Measurements from ENCODE around the gene COL18A1.
"Not testable (repeated sequence)": the region's sequence is repeated elsewhere in the genome, so short reads cannot be mapped to it uniquely, and the experiment has no call there.

Gene COL18A1

DNA sequence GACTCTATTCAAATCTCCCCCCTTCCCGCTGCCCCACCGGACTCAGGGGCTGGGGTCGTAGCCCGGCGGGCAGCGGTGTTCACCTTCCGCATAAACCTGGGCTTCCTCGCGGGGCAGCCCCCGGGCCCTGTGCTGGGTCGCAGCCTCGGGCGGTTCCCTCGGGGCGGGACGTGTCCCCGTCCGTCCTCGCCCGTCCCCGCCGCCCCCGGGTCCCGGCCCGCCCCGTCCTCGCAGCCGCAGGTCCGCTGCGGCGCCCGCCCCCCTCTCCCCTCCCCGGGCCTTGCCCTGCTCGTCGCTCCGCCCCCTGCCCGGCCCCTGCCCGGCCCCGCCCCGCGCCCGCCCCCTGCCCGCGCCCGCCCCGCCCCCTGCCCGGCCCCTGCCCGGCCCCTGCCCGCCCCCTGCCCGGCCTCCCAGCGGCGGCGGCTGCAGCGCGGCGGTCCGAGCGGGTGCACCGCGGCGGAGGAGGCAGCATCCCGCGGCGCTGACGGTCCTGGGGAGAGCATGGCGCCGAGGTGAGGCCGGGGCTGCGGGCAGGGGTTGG is at the start of gene COL18A1:
Gene COL18A1 (plus strand): TSS at position 436 of the 541 bp plus-strand sequence. CDS start 66 bp downstream, at position 502.
- no peak for DNase-seq (ENCODE audit: low read depth)

DNA sequence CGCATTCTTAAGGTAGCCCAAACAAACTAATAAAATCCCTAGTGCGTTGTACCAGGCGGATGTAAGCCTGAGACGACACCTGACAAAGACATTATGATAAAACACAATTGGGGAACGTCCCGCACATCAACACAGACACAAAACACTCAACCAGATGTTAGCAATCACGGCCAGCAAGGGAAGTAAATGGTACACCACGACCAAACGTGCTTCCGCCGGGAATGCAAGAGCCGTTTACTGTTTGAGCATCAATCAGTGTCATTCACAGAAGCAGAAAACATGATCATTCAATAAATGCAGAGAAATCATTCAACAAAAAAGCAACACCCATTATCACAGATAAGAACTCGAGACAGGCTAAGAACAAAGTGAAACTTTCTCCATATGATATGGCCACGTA is 49.4 kb upstream of the COL18A1 start:
- DNase-seq (ENCODE audit: low read depth) = no peak

DNA sequence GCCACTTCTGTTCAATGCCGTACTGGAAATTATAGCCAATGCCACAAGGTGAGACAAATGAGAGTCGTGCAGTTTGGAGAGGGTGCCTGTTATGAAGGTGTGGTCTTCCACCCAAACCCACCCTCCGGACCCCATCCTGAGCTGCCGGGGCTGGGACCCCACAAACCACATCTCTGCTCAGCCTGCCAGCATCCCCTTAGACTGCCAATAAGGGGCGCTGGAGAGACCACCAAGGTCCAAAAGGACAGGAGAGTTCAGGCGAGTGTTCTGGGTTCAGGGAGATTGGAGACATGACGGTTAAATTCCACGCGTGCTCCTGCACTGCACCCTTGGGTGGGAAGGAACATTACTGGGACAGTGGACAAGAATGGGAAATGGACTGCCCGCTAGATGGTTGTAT is 48.7 kb upstream of the COL18A1 start:
- DNase-seq (ENCODE audit: low read depth) = no peak

DNA sequence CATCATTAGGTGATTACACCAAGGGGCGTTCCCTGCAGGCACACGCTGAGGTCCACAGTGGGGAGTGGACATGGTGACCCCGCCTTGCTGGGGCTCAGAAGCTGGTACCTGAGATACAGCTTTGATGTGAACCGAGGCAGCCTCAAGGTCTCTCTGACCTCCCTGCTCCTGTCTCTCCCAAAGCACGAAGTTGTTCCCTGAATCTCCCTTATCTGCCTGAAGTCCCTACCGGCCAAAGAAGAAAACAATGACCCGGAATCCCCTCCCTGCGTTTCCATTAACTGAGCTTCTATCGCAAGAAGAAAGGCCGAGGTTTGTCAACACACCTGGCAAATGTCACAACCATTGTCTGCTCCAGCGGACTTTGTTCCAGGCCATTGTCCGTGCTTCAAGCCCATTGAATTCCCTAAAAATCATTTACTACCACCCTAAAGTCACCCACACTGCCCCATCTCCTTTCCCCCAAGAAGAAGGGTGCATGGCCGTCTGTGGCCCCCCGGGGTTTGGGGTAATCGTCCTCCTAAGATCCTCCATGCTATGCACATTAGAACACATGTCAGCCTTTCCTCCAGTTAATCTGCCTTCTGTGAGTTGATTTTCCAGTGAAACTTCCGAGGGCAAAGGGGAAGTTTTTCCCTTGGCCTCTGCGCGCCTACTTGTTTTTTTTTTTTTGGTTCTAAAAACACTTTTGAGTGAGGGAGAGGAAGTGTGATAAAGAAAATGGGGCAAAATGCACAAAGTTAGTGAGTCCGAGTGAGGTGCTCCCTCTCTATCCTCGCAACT is 48.1 kb upstream of the COL18A1 start:
- no peak for DNase-seq (ENCODE audit: low read depth)

DNA sequence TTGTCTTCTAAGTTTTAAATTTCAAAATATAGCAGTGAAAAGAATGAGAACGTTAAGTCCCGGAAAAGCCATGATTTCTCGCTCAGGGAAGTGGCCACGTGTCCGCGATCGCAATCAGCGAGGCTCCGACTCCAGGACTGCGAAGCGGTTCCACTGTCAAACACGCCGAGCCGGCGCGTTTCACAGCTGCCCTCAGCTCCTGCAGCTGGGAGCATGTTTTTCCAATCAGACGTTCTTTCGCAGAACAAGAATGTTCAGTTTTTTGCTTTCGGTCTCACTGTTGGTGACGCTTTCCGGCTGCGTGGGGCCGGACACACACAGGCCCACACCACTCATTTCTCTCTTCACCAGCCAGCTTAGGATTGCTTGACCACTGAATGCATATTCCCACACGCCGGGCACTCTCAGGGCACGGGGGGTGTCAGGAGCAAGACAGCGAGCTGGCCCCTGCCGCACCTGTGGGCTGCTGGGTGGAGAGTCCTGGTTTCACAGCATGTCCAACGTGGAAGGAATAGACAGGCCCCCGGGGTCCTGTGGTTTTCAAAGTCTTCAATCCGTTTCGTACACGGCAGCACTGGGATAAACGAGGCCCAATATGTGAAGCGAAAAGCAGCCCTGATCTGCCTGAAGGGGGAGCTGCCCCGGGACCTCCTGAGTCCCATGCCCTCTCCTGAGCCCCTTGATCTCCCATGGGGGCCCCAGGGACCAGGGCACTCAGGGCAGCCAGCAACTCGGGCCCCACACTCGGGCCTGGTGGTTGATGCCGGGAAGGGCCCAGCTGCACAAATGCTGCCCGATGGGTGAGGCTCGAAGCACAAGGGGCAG is 47.3 kb upstream of the COL18A1 start:
- DNase-seq (ENCODE audit: low read depth) = no peak

DNA sequence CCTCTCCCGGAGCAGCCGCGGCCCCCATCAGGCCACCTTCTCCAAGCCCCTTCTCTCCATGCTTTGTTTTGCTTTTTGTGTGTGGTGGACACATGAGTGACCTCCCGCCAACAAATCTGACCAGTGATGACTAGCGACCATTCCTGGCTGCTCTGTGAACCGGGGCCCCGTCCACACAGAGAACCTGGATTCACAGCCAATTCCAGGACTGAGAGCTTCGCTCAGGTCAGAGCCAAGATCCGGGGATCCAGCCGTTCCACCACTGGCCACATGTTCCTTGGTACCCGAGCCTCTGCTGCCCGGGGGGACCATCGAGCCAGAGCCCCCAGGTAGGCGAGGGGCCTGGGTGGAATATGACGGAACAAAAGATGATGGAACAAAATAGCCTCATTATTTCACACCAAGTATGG is 46.7 kb upstream of the COL18A1 start:
- DNase-seq (ENCODE audit: low read depth) = no peak

DNA sequence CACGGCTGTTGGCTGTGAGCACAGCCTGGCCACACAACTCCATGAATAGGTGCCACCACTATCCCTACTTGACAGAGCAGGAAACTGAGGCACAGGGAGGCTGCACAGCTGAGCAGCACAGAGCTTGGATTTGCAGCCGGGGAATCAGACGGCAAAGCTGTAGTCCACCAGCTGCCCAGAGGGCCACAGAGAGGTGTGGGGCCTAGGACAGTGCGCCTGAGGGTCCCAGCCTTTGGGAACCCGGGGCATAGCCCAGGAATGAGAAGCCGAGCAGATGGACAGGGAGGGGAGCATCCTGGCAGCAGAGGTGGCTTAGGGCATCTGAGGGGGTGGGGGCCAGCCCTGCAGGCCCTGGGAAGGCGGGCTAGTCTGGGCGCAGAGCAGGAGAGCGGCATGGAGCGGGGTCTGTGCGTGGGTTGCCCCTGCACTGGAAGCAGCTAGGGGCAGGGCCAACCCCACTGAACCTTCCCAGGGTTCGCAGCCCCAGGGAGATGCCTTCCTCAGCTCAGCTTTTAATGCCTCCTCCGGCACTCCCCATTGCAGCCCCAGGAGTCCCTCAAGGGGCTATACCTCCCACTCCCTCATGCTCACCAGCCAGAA is 46.2 kb upstream of the COL18A1 start:
- DNase-seq (ENCODE audit: low read depth) = no peak

DNA sequence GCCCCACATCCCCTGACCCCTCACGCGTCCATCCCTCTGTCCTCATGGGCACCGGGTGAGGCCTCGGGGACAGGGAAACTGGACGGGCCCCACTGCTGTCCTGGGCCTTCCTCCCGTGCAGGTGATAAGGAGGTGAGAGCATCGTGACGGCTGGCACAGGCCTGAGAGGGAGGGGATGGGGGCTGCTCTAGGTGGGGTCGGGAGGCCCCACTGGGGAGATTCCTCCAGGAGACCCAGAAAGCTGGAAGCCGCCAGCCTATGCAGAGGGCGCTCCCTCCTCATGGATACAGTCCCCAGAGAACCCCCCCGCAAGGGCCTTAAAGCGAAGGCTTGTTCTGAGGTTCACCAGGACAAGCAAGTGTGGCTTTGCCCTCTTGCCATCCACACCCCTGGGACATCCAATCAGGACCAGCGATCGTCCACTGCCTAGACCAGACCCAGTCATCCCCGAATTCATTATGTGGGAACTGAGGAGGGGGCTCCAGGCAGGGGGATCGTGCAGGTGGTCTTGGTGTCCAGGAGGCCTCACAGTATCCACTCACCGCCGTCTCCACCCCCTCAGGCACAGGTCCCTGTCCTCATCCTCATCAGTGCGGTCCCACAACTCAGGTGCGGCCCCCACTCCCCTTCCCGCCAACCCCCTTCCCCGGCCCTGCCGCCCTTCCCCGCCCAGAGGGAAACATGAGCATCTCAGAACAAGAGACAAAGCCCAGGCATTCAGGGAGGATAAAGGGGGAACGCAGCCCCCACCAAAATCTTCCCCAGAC is 45.3 kb upstream of the COL18A1 start:
- DNase-seq (ENCODE audit: low read depth) = no peak

DNA sequence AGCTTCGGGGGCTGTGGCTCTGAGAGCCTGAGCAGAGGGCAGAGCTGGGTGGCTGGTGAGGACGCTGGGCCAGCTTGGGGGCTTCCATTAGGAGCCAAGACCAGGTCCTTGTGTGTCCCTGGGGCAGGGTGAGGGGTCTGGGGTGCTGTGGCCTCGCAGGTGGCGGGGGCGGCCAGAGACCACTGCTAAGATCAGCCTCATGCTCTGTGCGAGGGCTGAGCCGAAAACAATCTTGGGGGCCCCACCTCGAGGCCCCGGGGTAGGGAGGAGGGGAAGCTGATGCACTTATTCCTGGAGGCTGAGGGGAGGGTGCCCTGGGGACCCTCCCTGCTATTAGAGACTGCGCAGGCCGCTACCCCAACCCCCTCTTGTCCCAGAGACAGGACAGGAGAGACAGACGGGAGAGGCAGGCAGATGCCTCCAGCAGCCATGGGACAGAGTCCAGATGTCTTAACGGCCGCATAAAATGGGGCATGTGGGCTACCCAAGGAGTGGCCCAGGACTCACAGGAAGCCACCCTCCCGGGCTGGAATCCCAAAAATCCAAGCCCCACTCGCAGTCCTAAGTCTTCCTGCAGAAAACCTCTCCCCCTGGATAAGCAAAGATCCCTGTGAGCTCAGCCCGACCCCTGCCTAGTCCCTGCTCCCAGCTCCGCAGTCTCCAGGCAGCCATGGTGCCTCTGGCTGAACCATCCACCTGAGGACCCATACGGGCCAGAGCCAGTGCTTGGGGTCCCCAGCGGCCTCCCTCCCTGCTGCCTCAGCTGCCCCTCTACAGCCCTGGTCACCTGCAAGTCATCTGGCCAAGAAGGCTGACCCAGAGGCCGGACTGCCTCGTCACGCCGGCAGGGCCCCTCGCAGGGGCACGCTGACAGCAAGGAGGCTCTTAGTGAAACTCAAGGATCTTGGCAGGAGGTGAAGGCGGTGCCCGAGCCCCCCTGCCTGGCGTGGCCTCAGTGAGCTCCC is 43.6 kb upstream of the COL18A1 start:
- no peak for DNase-seq (ENCODE audit: low read depth)

DNA sequence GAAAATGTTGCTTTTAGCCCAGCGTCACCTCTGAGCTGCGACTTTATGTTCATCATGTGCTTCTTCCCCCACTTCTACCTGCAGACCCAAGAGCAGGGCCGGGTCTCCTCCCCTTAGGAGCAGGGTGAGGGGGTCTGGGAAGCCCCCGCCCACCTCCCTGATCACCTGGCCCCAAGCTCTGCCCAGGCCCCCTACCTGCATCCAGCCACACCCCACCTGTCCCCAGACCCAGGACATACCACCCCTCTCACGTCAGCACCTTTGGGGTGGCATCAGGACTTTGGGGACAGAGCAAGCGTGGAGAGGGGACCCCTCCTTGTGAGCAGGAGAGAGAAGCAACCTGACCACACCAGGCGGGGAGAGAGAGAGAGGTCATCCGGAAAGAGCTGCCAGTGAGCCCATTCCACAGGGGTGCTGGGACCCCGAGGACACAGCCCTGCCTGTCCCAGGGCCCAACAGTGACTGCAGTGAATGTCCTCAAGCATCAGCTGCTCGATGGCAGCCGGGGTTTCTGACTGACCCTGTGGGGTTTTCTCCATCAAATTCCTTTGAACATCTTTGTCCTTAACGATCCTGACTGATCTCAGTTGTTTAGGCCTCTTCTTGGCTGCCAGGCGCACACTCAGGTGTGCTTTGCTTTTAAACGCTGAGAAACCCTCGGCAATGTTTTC is 42.8 kb upstream of the COL18A1 start:
- DNase-seq (ENCODE audit: low read depth) = no peak

DNA sequence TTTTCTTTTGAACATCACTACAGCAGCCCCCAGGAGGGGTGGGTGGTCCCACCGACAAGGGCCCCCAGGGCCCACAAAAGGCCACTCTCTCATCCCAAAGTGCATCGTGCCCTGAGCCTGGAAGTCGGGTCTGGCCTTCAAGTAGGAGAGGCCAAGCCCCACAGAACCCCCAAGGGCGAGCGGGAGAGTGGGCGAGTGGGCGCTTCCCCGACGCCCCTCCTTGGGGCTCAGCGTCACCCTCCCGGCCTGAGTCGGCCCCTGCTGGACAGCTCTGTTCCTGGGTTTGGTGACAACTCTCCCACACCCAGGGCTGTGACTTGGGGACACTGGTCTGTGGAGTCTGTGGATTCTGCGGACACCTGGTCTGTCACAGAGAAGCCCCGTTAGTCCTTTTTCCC is 42.2 kb upstream of the COL18A1 start:
- no peak for DNase-seq (ENCODE audit: low read depth)

DNA sequence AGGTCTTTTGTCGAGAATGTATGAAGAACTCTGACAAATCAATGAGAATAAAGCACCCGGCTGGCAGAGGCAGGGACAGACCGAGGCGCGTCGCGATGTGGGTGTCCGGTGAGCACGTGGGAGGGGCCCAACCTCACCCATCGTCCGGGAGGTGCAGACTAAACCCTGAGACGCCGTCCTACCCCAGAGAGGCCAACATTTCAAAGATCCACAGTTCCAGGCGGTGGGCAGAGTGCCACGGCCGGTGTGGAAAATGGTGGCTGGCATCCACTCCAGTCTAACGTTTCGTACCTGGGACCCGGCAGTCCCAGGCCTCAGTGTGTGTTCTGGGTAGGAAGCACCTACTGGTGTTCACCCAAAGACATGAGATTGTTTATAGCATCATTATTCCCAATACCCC is 41.7 kb upstream of the COL18A1 start:
- not testable (repeated sequence) for DNase-seq (ENCODE audit: low read depth)

DNA sequence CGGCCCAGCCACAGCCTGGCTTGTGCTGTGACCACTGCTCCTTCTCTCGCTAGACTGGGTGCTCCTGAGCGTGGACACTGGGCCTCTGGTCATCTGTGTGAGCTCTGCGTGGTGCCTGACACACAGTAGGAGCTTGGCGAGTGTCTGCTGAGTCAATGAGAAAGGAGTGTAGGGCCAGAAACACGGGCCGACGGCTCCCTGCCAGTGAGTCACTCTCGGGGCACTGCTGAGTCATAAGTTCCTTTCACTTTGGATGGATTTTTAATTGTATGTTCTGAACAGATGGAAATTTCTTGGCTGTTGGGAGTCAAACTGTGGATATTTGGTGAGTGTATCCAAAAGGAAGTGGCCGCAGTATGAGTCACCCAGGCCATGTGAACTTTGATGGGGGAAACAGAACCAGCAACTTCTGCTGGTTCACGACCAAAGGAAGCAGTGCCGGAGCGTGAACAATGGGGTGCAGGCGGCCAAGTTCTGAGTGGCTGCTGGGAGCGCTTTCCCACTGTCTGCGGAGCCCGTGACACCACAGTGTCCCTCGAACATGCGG is 41.0 kb upstream of the COL18A1 start:
- DNase-seq (ENCODE audit: low read depth) = no peak

DNA sequence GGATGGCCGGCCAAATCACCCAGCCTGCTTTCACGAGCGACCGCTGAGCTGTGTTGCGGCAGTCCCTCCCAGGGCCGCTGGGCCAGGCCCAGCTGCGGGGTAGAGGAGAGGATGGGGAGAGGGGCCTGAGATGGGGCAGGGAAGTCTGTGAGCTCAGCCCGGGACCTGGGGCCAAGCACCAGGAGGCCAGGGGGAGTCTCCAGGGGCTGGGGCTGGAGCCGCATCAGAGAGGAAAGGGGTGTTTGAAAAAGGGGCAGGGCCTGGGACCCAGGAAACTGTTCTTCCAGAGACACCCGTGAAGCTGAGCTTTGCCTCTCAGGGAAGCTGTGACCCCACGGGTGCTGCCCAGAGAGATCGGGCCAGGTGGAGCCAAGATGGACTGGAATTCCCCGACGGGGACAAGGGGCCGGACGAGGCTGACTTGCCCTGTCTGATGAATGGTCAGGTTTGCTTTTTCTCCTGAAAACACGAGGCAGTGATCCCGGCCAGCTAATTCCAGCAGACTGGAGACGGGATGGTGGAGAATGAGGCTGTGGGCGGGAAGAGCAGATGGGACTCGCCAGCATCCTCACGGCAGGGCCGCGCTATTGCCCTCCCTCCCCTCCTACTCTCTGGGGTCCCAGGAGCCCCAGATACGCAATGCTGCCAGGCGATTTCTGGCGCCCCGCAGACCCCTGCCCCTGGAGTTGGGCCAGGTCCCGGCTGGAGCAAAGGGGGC is 40.3 kb upstream of the COL18A1 start:
- DNase-seq (ENCODE audit: low read depth) = no peak

DNA sequence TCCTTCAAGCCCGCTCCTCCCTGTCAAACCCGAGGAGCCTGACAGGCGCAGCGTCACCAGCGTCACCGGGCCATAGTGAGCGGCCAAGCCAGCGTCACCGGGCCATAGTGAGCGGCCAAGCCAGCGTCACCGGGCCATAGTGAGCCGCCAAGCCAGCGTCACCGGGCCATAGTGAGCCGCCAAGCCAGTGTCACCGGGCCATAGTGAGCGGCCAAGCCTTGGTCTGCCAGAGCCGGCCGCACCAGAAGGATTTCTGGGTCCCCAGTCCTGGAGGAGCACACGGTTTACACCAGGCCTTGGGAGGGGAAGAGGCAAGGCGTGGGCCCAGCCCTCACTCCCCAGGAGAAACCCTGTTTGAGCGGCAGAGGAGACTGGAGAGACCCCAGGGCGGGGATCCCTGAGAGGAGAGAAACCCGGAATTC is 39.8 kb upstream of the COL18A1 start:
- DNase-seq (ENCODE audit: low read depth) = no peak

DNA sequence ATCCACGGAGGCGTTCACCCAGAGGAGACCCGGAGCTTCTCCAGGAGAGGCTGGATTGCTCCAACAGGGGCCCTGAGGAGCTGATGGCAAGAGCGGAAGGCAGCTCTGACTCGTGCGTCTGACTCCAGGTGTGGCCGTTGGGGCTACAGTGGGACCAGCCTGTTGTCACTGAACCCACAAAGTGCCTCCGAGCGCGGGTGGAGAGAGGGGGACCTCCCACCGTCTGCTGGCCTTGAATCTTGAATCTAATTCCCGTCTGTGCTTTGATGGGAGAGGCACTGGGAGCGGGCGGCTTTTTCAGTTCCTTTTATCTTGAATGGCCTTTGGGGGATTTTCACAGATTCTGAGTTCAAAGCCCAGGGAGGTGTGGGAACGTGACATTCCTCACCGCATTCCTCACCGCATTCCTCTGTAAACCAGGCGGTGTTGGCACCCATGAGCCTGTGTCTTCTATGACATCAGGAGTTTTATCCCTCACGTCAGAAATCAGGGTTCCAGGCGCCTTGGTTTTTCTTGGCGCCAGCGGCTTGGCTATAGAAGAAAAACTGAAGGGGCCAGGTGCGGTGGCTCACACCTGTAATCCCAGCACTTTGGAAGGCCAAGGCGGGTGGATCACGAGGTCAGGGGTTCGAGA is 39.2 kb upstream of the COL18A1 start:
- DNase-seq (ENCODE audit: low read depth) = no peak

DNA sequence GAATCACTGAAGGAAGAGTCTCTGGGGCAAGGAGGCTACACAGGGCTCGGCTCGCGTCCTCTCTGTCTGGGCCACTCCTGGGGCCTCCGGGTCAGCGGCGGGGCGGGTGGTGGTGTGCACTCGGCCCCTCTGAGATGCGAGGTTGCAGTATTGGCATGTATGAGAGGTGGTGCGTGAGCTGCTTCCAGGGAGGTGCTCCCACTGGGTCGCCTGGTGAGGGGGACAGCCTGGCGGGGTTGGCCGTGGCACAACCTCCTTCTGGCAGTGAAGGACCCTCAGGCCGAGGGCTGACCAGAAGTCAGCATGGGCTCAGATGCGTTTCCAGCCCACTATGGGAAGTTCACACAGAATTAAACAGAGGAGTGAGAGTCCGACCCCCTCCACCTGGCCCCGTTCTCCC is 38.5 kb upstream of the COL18A1 start:
- DNase-seq (ENCODE audit: low read depth) = no peak

DNA sequence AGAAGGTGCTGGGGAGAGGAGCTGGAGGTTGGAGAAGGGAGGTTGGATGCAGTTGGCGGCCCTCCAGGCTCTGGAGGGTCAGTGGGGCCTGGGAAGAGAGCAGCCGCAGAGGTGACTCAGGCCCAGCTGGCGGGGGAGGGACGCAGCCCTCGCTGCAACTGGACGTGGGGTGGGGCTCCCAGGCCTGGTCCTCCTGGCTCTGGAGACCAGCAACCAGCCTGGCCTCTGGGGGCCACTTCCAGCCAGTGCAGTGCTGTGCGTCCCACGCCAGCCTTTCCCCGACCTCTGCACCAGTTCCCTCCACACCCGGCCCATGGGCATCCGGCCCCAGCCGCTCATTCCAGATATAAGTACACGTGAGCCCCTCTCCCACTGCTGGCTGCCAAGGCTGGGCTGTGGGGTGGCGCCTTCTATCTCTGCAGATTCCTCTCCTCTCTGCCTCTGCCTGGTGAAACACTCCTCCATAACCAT is 38.0 kb upstream of the COL18A1 start:
- DNase-seq (ENCODE audit: low read depth) = no peak

Measured in stimulated activated CD8-positive, alpha-beta memory T cell treated with anti-CD3 and anti-CD28 coated beads, Interleukin-15, amount 100 ng/mL, for 24 hours (primary cell).